HepG2 (cell line): ENCODE results near the gene ALDH1A1. TPM values are rescaled to one million over a fixed set of nuclear protein-coding genes. Genes with fewer than 3 reads are reported as not detected.

Source experiments
- ARID5B ChIP-seq: IDR thresholded peaks from 2 replicates; pipeline ENCODE4 v1.4.0; 2020; ENCODE audit warnings: mild to moderate bottlenecking, missing genetic modification reagents
- BCL6 ChIP-seq: IDR thresholded peaks from 2 replicates; pipeline ENCODE4 v1.6.1; 2016; ENCODE audit warnings: missing genetic modification reagents, missing compliant biosample characterization
- CREM ChIP-seq, 2 experiments: sonication (generic) in 1 of 2; formaldehyde crosslinking in 1 of 2; IDR thresholded peaks; 2 replicates each; pipeline versions ENCODE4 v1.4.0 to v1.6.1; 2016 to 2020; ENCODE audit warnings: antibody characterized with exemption in 1 of 2, mild to moderate bottlenecking in 1 of 2, missing genetic modification reagents in 1 of 2
- DMAP1 ChIP-seq: IDR thresholded peaks from 2 replicates; pipeline ENCODE4 v1.6.1; 2016
- GATAD2A ChIP-seq: IDR thresholded peaks from 2 replicates; pipeline ENCODE4 v1.6.1; 2016
- KLF16 ChIP-seq, 2 experiments: sonication (generic) in 1 of 2; formaldehyde crosslinking in 1 of 2; IDR thresholded peaks; 2 replicates each; pipeline versions ENCODE4 v1.6.1 to v1.8.0; 2016 to 2023; ENCODE audit warnings: missing genetic modification reagents in 2 of 2, missing compliant biosample characterization in 1 of 2
- NFE2 ChIP-seq: sonication (generic); formaldehyde crosslinking; IDR thresholded peaks from 2 replicates; pipeline ENCODE4 v1.4.0; 2020; ENCODE audit warnings: missing genetic modification reagents
- RERE ChIP-seq: IDR thresholded peaks from 2 replicates; pipeline ENCODE4 v1.6.1; 2016; ENCODE audit warnings: low read depth, missing genetic modification reagents, missing compliant biosample characterization
- SAFB2 ChIP-seq: sonication (generic); formaldehyde crosslinking; IDR thresholded peaks from 2 replicates; pipeline ENCODE4 v1.5.1; 2020; ENCODE audit warnings: missing genetic modification reagents, low read depth, mild to moderate bottlenecking, borderline replicate concordance
- SAP130 ChIP-seq: IDR thresholded peaks from 2 replicates; pipeline ENCODE4 v1.6.1; 2016; ENCODE audit warnings: low read depth
- SIN3A ChIP-seq: IDR thresholded peaks from 2 replicates; pipeline ENCODE4 v1.6.1; 2011; ENCODE audit warnings: low read depth, mild to moderate bottlenecking, control low read depth, low read length, borderline replicate concordance
- SMYD3 ChIP-seq: sonication (generic); formaldehyde crosslinking; IDR thresholded peaks from 2 replicates; pipeline ENCODE4 v1.8.1; 2023; ENCODE audit warnings: mild to moderate bottlenecking, missing genetic modification reagents
- THAP11 ChIP-seq: IDR thresholded peaks from 2 replicates; pipeline ENCODE4 v1.6.1; 2016; ENCODE audit warnings: missing biosample characterization, missing genetic modification reagents
- ZBTB38 ChIP-seq: sonication (generic); formaldehyde crosslinking; IDR thresholded peaks from 2 replicates; pipeline ENCODE4 v1.5.1; 2020; ENCODE audit warnings: mild to moderate bottlenecking, missing genetic modification reagents
- ZNF431 ChIP-seq: sonication (generic); formaldehyde crosslinking; IDR thresholded peaks from 2 replicates; pipeline ENCODE4 v1.9.0; 2022; ENCODE audit warnings: missing genetic modification reagents, low read depth, mild to moderate bottlenecking, borderline replicate concordance
- ZNF644 ChIP-seq: IDR thresholded peaks from 2 replicates; pipeline ENCODE4 v1.6.1; 2016; ENCODE audit warnings: low read depth
- ZNF788 ChIP-seq: sonication (generic); formaldehyde crosslinking; IDR thresholded peaks from 2 replicates; pipeline ENCODE4 v1.5.0; 2020; ENCODE audit warnings: mild to moderate bottlenecking, missing genetic modification reagents, borderline replicate concordance
- ZSCAN9 ChIP-seq: IDR thresholded peaks from 2 replicates; pipeline ENCODE4 v1.6.1; 2016; ENCODE audit warnings: borderline replicate concordance
- polyA plus RNA-seq, 8 experiments: library from polyadenylated mRNA; depleted of rRNA in 3 of 8; stranded (reverse) in 7 of 8; unstranded in 1 of 8; fragments of >200 nt; fragmentation: Illumina TruSeq in 4 of 8; extraction: Trizol in 4 of 8; gene quantifications; 2 replicates each; pipeline versions ENCODE4 v1.2.1 to v1.2.3, GENCODE V29; 2011 to 2016; ENCODE audit warnings: low read depth in 4 of 8, missing spikeins in 1 of 8, mixed read lengths in 1 of 8; ENCODE audit not compliant: insufficient read depth in 1 of 8
- total RNA-seq, 5 experiments: library from RNA; depleted of rRNA; stranded (reverse); fragments of >200 nt; fragmentation: Illumina TruSeq; extraction: Trizol; gene quantifications; 2 replicates each; pipeline ENCODE4 v1.2.3, GENCODE V29; 2016; ENCODE audit warnings: low read depth in 1 of 5
- TF ChIP-seq, protein P1 (sequence below): sonication (generic); formaldehyde crosslinking; IDR thresholded peaks from 2 replicates; pipeline ENCODE4 v1.4.0; 2020; ENCODE audit warnings: mild to moderate bottlenecking, missing genetic modification reagents
- TF ChIP-seq, protein P2 (sequence below): sonication (generic); formaldehyde crosslinking; IDR thresholded peaks from 2 replicates; pipeline ENCODE4 v1.4.0; 2020; ENCODE audit warnings: mild to moderate bottlenecking, missing genetic modification reagents

Gene ALDH1A1
- total and polyA plus RNA-seq, 2 of the 13 experiments (the other 11 are each of a cell fraction or from before 2014, with no cell fraction given), result 88.2 to 439 TPM

DNA sequence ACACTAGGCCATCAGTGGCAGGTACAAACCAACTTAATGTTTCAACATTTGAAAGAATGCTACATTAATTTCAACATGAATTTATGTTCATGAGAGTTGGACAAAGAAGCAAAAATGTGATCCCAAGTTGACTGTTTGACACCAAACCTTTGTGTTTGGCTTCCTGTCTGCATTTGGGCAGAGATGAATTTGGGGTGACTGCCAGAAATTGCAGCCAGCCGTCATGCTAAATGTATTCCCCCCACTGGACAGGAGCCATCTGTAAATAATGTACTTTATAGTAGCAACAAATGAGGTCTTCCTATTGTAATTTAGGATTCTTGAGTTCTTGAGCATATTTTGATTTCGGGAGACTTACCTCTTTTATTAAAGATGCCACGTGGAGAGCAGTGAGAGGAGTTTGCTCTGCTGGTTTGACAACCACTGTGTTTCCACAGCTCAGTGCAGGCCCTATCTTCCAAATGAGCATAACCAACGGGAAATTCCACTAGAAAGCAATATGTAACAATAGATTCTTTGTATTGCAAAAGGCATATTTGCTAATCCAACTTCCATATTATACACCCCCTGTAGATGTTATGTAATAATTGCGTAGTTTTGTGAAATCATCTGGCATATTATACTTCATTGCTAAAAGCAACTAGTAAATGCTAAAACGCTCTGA is 27.6 kb downstream of the ALDH1A1 start (continued):
- TF ChIP-seq ARID5B (CRISPR knock-in tag) (peak; percentile 61), BCL6 (CRISPR knock-in tag) (peak; percentile 60; the same call in 1 of the 2 replicates), SAFB2 (CRISPR knock-in tag) (no peak), ZNF644 (CRISPR knock-in tag) (0 out of 2 replicates have a peak, but pooled peaks have one; percentile 43), ZSCAN9 (CRISPR knock-in tag) (no peak), KLF16 (CRISPR knock-in tag; IDR thresholded peaks at IDR 0.05) (peak in 1 of 2 experiments; percentile 28; a peak in 1 of 4 replicates), ZNF788 (CRISPR knock-in tag) (no peak), SAP130 (CRISPR knock-in tag) (peak; percentile 30), RERE (CRISPR knock-in tag) (no peak), CREM (IDR thresholded peaks at IDR 0.05) (peak; percentile 36; the same call in 1 of the 2 replicates), CREM (CRISPR knock-in tag; IDR thresholded peaks at IDR 0.05) (no peak), DMAP1 (no peak), GATAD2A (CRISPR knock-in tag) (peak; percentile 72), THAP11 (CRISPR knock-in tag) (peak; percentile 22; the same call in 1 of the 2 replicates), SIN3A (no peak), SMYD3 (CRISPR knock-in tag) (no peak), ZBTB38 (no peak), ZNF431 (CRISPR knock-in tag) (no peak), NFE2 (CRISPR knock-in tag) (no peak)
- TF ChIP-seq, protein P1, sequence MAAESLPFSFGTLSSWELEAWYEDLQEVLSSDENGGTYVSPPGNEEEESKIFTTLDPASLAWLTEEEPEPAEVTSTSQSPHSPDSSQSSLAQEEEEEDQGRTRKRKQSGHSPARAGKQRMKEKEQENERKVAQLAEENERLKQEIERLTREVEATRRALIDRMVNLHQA (CRISPR knock-in tag), result no peak
- TF ChIP-seq, protein P2, sequence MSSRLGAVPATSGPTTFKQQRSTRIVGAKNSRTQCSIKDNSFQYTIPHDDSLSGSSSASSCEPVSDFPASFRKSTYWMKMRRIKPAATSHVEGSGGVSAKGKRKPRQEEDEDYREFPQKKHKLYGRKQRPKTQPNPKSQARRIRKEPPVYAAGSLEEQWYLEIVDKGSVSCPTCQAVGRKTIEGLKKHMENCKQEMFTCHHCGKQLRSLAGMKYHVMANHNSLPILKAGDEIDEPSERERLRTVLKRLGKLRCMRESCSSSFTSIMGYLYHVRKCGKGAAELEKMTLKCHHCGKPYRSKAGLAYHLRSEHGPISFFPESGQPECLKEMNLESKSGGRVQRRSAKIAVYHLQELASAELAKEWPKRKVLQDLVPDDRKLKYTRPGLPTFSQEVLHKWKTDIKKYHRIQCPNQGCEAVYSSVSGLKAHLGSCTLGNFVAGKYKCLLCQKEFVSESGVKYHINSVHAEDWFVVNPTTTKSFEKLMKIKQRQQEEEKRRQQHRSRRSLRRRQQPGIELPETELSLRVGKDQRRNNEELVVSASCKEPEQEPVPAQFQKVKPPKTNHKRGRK, result no peak
